Measurements from ENCODE around the gene CDK6.
A peak's percentile ranks its signal among the peaks of the same experiment; 100 is the strongest.
"Not testable (repeated sequence)": the region's sequence is repeated elsewhere in the genome, so short reads cannot be mapped to it uniquely, and the experiment has no call there.

The CDK6 gene

GRCh38 chr7:92836489-92836999 lies at the start of gene CDK6:
Gene CDK6, minus strand, starts transcription at chr7:92836573. Its CDS starts 3,250 bp downstream, at chr7:92833323.
- peak; percentile 63 for DNase-seq (ENCODE audit: low read depth)

GRCh38 chr7:92886039-92886438 lies 49.7 kb upstream of the CDK6 start:
- DNase-seq (ENCODE audit: low read depth): not testable (repeated sequence)

GRCh38 chr7:92884218-92884617 lies 47.8 kb upstream of the CDK6 start:
- no peak for DNase-seq (ENCODE audit: low read depth)

GRCh38 chr7:92882760-92883159 lies 46.4 kb upstream of the CDK6 start:
- no peak for DNase-seq (ENCODE audit: low read depth)

- DNase-seq (ENCODE audit: low read depth): no peak
Observed at GRCh38 chr7:92881091-92881485, 44.7 kb upstream of the CDK6 start.

- DNase-seq (ENCODE audit: low read depth): no peak
Observed at GRCh38 chr7:92880212-92881090, 44.1 kb upstream of the CDK6 start.

- no peak for DNase-seq (ENCODE audit: low read depth)
Observed at GRCh38 chr7:92877367-92877766, 41.0 kb upstream of the CDK6 start.

GRCh38 chr7:92876836-92877235 lies 40.5 kb upstream of the CDK6 start:
- no peak for DNase-seq (ENCODE audit: low read depth)

- no peak for DNase-seq (ENCODE audit: low read depth)
Observed at GRCh38 chr7:92875719-92876118, 39.3 kb upstream of the CDK6 start.

GRCh38 chr7:92875173-92875572 lies 38.8 kb upstream of the CDK6 start:
- DNase-seq (ENCODE audit: low read depth): no peak

GRCh38 chr7:92874567-92874966 lies 38.2 kb upstream of the CDK6 start:
- no peak for DNase-seq (ENCODE audit: low read depth)

- no peak for DNase-seq (ENCODE audit: low read depth)
Observed at GRCh38 chr7:92873776-92874175, 37.4 kb upstream of the CDK6 start.

- no peak for DNase-seq (ENCODE audit: low read depth)
Observed at GRCh38 chr7:92872701-92873100, 36.3 kb upstream of the CDK6 start.

GRCh38 chr7:92868683-92869293 lies 32.4 kb upstream of the CDK6 start:
- DNase-seq (ENCODE audit: low read depth): no peak

GRCh38 chr7:92864169-92864568 lies 27.8 kb upstream of the CDK6 start:
- not testable (repeated sequence) for DNase-seq (ENCODE audit: low read depth)

- DNase-seq (ENCODE audit: low read depth): no peak
Observed at GRCh38 chr7:92856436-92856835, 20.1 kb upstream of the CDK6 start.

GRCh38 chr7:92854501-92855238 lies 18.3 kb upstream of the CDK6 start:
- no peak for DNase-seq (ENCODE audit: low read depth)

GRCh38 chr7:92851732-92852131 lies 15.4 kb upstream of the CDK6 start:
- DNase-seq (ENCODE audit: low read depth): no peak

GRCh38 chr7:92850516-92850915 lies 14.1 kb upstream of the CDK6 start:
- no peak for DNase-seq (ENCODE audit: low read depth)

GRCh38 chr7:92849322-92849721 lies 12.9 kb upstream of the CDK6 start:
- no peak for DNase-seq (ENCODE audit: low read depth)

GRCh38 chr7:92848851-92849250 lies 12.5 kb upstream of the CDK6 start:
- no peak for DNase-seq (ENCODE audit: low read depth)

- no peak for DNase-seq (ENCODE audit: low read depth)
Observed at GRCh38 chr7:92848441-92848840, 12.1 kb upstream of the CDK6 start.

- DNase-seq (ENCODE audit: low read depth): no peak
Observed at GRCh38 chr7:92847305-92847704, 10.9 kb upstream of the CDK6 start.

Measured in stimulated activated CD4-positive, alpha-beta T cell treated with anti-CD3 and anti-CD28 coated beads, Interleukin-2, amount 100 ng/mL, for 4 hours (primary cell).